Bronchial epithelial cell (primary cell): Measurements from ENCODE around the gene PCGF3. TPM values are rescaled to one million over a fixed set of nuclear protein-coding genes. Genes with fewer than 3 reads are reported as not detected.
A peak's percentile ranks its signal among the peaks of the same experiment; 100 is the strongest.
"Not testable (repeated sequence)": the region's sequence is repeated elsewhere in the genome, so short reads cannot be mapped to it uniquely, and the experiment has no call there.

Source experiments
- DNase-seq: peaks from one replicate; pipeline ENCODE4 v3.0.0-alpha.2; 2010; ENCODE audit warnings: low read depth
- FAIRE-seq: peaks from 2 replicates; lab custom pipeline; 2011; peaks lifted over from hg19 to GRCh38; lab: Jason Lieb, UNC
- H3K27me3 ChIP-seq: 2 replicates; pipeline ENCODE4 v1.5.1; 2011; ENCODE audit warnings: low read length; ENCODE audit not compliant: control insufficient read depth, insufficient read depth
- H3K36me3 ChIP-seq: 2 replicates; pipeline ENCODE4 v1.5.1; 2011; ENCODE audit warnings: low read length; ENCODE audit not compliant: control insufficient read depth, insufficient read depth
- H3K4me3 ChIP-seq: 2 replicates; pipeline ENCODE4 v1.5.1; 2011; ENCODE audit warnings: mild to moderate bottlenecking, low read depth, low read length, control low read depth
- total RNA-seq: library from RNA; depleted of rRNA; stranded (reverse); fragments of >200 nt; gene quantifications from 2 replicates; pipeline ENCODE4 v1.2.1, GENCODE V29; 2014
- TF ChIP-seq, protein P1 (sequence below): IDR thresholded peaks from 2 replicates; pipeline ENCODE4 v1.5.1; 2011; ENCODE audit warnings: mild to moderate bottlenecking, moderate library complexity, low read length, control low read depth, inconsistent platforms; ENCODE audit not compliant: insufficient read depth, severe bottlenecking

The PCGF3 gene
- total RNA-seq, 1 donor from 2014 or later = 30.5 TPM

DNA sequence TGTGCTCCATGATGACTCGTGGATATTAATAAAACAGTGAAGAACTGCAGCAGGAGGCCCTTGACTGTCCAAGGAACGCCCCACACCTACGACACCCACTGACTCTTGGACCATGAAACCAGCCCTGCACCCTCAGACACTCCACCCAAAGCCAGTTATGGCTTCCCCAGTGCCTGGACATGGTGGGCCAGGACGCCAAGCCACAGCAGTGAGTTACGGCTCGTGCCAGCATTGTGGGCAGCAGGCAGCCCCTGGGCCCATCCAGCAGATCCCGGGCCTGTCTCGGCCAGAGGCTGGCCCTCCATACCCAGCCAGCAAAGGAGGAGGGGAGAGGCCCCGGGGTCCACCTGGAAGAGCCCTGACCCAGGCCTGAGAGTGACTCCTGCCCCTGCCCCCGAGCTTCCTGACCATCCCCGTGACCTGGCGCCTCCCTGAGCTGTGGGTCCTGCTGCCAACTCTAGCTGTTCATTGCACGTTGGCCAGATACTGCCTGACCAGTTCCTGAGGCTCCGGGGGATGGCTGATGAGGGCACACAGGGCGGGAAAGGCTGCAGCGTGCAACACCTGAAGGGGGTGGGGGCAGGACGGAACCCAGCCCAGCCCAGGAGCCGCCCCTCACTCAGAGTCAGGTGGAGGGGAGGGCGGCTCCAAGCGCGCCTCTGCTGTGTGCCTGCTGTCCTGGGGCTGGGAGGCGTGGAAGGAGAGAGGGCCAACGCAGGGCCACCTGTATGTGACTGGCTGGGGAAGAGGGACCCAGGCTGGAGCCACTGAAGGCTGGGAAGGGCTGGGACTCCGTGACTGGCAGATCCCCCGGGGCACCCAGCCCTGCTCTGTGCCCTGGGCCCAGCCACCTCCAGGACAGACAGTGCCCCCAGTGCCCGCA is 17.4 kb upstream of the PCGF3 start:
- DNase-seq (no peak), FAIRE-seq (no peak)
- TF ChIP-seq, protein P1, sequence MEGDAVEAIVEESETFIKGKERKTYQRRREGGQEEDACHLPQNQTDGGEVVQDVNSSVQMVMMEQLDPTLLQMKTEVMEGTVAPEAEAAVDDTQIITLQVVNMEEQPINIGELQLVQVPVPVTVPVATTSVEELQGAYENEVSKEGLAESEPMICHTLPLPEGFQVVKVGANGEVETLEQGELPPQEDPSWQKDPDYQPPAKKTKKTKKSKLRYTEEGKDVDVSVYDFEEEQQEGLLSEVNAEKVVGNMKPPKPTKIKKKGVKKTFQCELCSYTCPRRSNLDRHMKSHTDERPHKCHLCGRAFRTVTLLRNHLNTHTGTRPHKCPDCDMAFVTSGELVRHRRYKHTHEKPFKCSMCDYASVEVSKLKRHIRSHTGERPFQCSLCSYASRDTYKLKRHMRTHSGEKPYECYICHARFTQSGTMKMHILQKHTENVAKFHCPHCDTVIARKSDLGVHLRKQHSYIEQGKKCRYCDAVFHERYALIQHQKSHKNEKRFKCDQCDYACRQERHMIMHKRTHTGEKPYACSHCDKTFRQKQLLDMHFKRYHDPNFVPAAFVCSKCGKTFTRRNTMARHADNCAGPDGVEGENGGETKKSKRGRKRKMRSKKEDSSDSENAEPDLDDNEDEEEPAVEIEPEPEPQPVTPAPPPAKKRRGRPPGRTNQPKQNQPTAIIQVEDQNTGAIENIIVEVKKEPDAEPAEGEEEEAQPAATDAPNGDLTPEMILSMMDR = no peak
- Histone ChIP-seq H3K27me3 (no peaks in the 10 kb centered on the region), H3K36me3 (no peaks in the 10 kb centered on the region), H3K4me3 (peak overlapping the region; percentile 32)

DNA sequence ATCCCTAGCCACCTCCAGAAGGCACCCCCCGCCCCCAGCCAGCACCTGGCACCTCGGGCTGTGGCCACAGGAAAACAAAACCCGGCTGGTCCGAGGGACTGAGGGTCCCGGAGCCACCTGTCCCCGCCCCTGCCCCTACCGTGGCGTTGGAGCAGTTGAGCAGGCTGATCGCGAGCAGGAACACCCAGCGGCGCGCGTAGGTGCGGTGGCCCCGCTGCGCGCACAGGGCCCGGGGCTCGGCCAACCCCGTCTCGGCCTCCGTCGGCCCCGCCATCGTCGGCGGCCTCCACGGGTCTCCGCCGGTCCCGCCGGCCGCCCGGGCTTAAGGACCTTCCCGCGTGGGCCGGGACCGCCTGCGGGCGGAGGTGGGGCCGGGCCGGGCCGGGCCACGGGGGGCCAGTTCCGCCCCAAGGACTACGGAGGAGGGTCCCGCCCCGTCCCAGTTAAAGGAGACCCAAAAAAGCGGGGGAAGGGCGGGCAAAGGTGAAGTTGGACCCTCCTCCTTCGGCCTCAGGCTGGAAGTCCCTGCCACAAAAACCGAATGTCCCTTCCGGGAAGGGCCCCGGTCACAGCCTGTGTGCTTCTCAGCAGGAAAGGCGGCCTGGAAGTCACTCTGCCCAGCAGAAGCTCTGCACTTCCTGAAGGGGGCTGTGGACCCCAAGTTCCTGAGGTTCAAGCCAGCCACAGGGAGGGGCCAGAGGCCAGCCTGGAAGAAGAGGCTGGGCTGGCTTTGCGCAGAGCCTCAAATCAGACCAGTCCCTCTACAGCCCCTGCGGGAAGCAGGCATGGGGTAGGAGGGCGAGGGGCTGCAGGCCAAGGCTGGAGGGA is 16.6 kb upstream of the PCGF3 start, which contains the start of gene SLC49A3:
TSS of gene SLC49A3 (minus strand) at position 298 of the 828 bp plus-strand sequence. CDS start at position 274, 24 bp downstream.
- no peak for DNase-seq
- Histone ChIP-seq H3K27me3 (no peaks in the 10 kb centered on the region), H3K4me3 (peak within 1 kb of the TSS; percentile 32), H3K36me3 (no peaks in the 10 kb centered on the region)
- TF ChIP-seq, protein P1 = no peak
- FAIRE-seq = no peak

DNA sequence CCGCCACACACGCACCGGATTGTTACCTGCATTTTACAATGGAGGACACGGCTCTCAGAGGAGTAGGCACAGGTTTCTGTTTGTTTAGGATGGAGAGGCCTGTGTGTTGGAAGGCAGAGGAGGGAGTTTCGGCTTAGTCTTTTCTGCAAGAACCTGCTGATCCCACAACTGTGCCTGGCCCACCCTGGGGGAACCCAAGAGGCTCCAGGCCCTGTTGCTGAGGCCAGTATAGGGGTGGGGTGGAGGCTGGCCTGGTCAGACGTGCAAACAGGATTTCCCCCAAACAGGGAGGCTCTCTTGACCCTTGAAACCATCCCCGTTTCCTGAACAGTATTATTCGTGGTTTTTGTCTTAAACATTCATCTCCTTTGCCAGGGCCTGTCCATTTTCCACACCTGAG is 15.9 kb upstream of the PCGF3 start:
- FAIRE-seq (no peak), DNase-seq (no peak)
- Histone ChIP-seq H3K4me3 (no peak overlapping the region), H3K27me3 (no peaks in the 10 kb centered on the region), H3K36me3 (no peaks in the 10 kb centered on the region)
- TF ChIP-seq, protein P1 = no peak

- H3K36me3 ChIP-seq = no peaks in the 10 kb centered on the region
- DNase-seq (no peak), FAIRE-seq (no peak)
- no peaks in the 10 kb centered on the region for H3K27me3 ChIP-seq
- no peak overlapping the region for H3K4me3 ChIP-seq
- TF ChIP-seq, protein P1 = no peak
Measured at GRCh38 chr4:692771-693554, 12.7 kb upstream of the PCGF3 start.

- DNase-seq, H3K36me3 ChIP-seq, H3K4me3 ChIP-seq, H3K27me3 ChIP-seq, FAIRE-seq: not testable (repeated sequence)
Measured at GRCh38 chr4:694341-694940, 11.2 kb upstream of the PCGF3 start.
